ENCODE results near the gene C22orf15.

C22orf15 gene

GRCh38 chr22:23784215-23784732, 21.5 kb downstream of the C22orf15 start:
- no peaks in the 10 kb centered on the region for H3K36me3 ChIP-seq (ENCODE audit: control insufficient read depth, low read depth, low read length)
- H3K9ac ChIP-seq (ENCODE audit: low read length): no peak overlapping the region
- H3K27me3 ChIP-seq (ENCODE audit: control insufficient read depth, insufficient read depth, low read length): no peaks in the 10 kb centered on the region
- H3K4me3 ChIP-seq (ENCODE audit: low read length): no peak overlapping the region
- H3K27ac ChIP-seq (ENCODE audit: low read length): no peak overlapping the region
- no peaks in the 10 kb centered on the region for H3K9me3 ChIP-seq (ENCODE audit: control insufficient read depth, low read depth, low read length)
- H3K4me1 ChIP-seq (ENCODE audit: control insufficient read depth, low read depth, low read length): peaks cover 11% of the 10 kb centered on the region

DNA sequence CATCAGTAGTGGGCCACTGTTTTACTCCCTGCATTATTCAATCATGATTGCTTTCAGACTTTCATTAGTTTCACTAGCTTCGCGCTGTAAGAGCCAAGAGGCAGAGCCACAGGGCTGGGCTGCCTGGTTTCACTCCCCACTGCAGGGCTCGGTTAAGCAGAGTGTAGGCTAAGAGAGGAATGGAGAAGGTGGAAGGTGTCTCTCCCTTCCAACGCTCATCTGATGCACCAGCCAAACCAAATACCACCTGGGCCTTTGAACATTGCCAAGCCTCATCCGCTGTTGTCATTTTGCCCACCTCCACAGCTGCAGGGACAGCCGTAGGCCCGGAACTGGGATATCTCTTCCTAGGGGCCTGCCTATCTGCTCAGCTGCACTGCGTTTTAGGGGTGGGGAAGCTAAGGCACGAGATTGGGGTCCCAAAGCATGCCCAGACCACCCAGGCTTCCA, 23.5 kb downstream of the C22orf15 start:
- Histone ChIP-seq H3K27me3 (ENCODE audit: control insufficient read depth, insufficient read depth, low read length) (no peaks in the 10 kb centered on the region), H3K4me1 (ENCODE audit: control insufficient read depth, low read depth, low read length) (peaks cover 11% of the 10 kb centered on the region), H3K27ac (ENCODE audit: low read length) (peak overlapping the region; percentile 75), H3K4me3 (ENCODE audit: low read length) (peak overlapping the region; percentile 97), H3K9me3 (ENCODE audit: control insufficient read depth, low read depth, low read length) (no peaks in the 10 kb centered on the region), H3K36me3 (ENCODE audit: control insufficient read depth, low read depth, low read length) (peaks cover 10% of the 10 kb centered on the region), H3K9ac (ENCODE audit: low read length) (peak overlapping the region; percentile 96)

DNA sequence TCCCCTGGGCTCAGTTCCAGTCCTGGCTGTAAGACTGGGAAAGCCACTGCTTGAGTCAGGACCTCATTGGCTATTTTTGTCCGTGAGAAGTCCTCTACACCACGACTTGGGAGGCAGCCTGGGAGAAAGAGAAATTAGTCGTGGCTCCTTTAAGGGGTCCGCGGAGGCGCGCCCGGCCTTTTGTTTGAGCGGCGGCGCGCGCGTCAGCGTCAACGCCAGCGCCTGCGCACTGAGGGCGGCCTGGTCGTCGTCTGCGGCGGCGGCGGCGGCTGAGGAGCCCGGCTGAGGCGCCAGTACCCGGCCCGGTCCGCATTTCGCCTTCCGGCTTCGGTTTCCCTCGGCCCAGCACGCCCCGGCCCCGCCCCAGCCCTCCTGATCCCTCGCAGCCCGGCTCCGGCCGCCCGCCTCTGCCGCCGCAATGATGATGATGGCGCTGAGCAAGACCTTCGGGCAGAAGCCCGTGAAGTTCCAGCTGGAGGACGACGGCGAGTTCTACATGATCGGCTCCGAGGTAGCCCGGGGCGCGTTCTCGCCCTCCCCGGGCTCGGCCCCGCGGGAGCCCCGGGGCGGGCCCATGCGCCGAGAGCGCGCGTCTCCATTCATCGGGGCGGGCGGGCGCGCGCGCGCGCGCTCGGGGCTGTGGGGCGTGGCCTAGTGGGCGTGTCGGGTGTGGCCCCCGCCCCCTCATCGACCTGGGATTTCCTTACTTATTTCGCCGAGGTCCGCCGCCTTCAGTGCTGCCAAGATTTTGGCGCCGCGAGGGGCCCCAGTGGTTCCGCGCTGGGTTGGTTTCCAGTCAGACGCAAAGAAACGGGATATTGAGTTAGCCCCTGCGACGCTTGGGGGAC, 24.2 kb downstream of the C22orf15 start, which contains the start of gene SMARCB1:
SMARCB1 (plus strand) TSS at position 215 of the 848 bp plus-strand sequence; CDS start at position 419, 204 bp downstream.
- H3K4me1 ChIP-seq (ENCODE audit: control insufficient read depth, low read depth, low read length): peaks cover 11% of the 10 kb centered on the region
- peak within 1 kb of the TSS; percentile 96 for H3K9ac ChIP-seq (ENCODE audit: low read length)
- peak within 1 kb of the TSS; percentile 97 for H3K4me3 ChIP-seq (ENCODE audit: low read length)
- H3K36me3 ChIP-seq (ENCODE audit: control insufficient read depth, low read depth, low read length): peaks cover 17% of the 10 kb centered on the region
- no peaks in the 10 kb centered on the region for H3K9me3 ChIP-seq (ENCODE audit: control insufficient read depth, low read depth, low read length)
- H3K27ac ChIP-seq (ENCODE audit: low read length): peak within 1 kb of the TSS; percentile 89
- H3K27me3 ChIP-seq (ENCODE audit: control insufficient read depth, insufficient read depth, low read length): no peaks in the 10 kb centered on the region

GRCh38 chr22:23787600-23787896, 24.8 kb downstream of the C22orf15 start:
- Histone ChIP-seq H3K9me3 (ENCODE audit: control insufficient read depth, low read depth, low read length) (no peaks in the 10 kb centered on the region), H3K27ac (ENCODE audit: low read length) (no peak overlapping the region), H3K27me3 (ENCODE audit: control insufficient read depth, insufficient read depth, low read length) (no peaks in the 10 kb centered on the region), H3K36me3 (ENCODE audit: control insufficient read depth, low read depth, low read length) (peaks cover 22% of the 10 kb centered on the region), H3K9ac (ENCODE audit: low read length) (peak overlapping the region; percentile 96), H3K4me3 (ENCODE audit: low read length) (peak overlapping the region; percentile 97), H3K4me1 (ENCODE audit: control insufficient read depth, low read depth, low read length) (peaks cover 11% of the 10 kb centered on the region)

GRCh38 chr22:23787910-23788309, 25.1 kb downstream of the C22orf15 start:
- H3K36me3 ChIP-seq (ENCODE audit: control insufficient read depth, low read depth, low read length): peaks cover 26% of the 10 kb centered on the region
- H3K27me3 ChIP-seq (ENCODE audit: control insufficient read depth, insufficient read depth, low read length): no peaks in the 10 kb centered on the region
- peak overlapping the region; percentile 96 for H3K9ac ChIP-seq (ENCODE audit: low read length)
- H3K27ac ChIP-seq (ENCODE audit: low read length): no peak overlapping the region
- H3K4me3 ChIP-seq (ENCODE audit: low read length): peak overlapping the region; percentile 97
- peaks cover 11% of the 10 kb centered on the region for H3K4me1 ChIP-seq (ENCODE audit: control insufficient read depth, low read depth, low read length)
- H3K9me3 ChIP-seq (ENCODE audit: control insufficient read depth, low read depth, low read length): no peaks in the 10 kb centered on the region

DNA sequence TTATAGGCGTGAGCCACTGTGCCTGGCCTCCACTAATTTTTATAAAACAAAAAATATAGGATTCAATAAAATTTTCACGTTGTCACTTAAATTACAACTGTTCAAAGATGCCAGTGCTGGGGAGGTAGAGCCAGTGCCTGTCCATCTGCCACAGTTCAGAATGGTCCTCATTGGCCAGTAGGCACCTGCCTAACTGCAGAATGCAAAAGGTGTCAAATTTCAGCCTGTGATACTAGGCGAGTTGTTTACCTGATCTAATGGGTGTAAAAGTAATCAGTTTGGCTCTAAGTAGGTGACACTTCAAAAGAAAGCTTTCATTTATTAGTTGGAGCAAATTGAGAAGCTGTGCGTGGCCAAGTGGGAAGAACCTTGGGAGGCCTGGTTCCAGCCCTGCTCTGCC, 26.3 kb downstream of the C22orf15 start:
- Histone ChIP-seq H3K36me3 (ENCODE audit: control insufficient read depth, low read depth, low read length) (peaks cover 36% of the 10 kb centered on the region), H3K27me3 (ENCODE audit: control insufficient read depth, insufficient read depth, low read length) (no peaks in the 10 kb centered on the region), H3K9ac (ENCODE audit: low read length) (no peak overlapping the region), H3K4me3 (ENCODE audit: low read length) (no peak overlapping the region), H3K4me1 (ENCODE audit: control insufficient read depth, low read depth, low read length) (peaks cover 11% of the 10 kb centered on the region), H3K9me3 (ENCODE audit: control insufficient read depth, low read depth, low read length) (no peaks in the 10 kb centered on the region), H3K27ac (ENCODE audit: low read length) (no peak overlapping the region)

GRCh38 chr22:23789638-23790037, 26.8 kb downstream of the C22orf15 start:
- H3K36me3 ChIP-seq (ENCODE audit: control insufficient read depth, low read depth, low read length): peaks cover 41% of the 10 kb centered on the region
- no peak overlapping the region for H3K9ac ChIP-seq (ENCODE audit: low read length)
- no peak overlapping the region for H3K4me3 ChIP-seq (ENCODE audit: low read length)
- H3K27ac ChIP-seq (ENCODE audit: low read length): no peak overlapping the region
- no peaks in the 10 kb centered on the region for H3K9me3 ChIP-seq (ENCODE audit: control insufficient read depth, low read depth, low read length)
- no peaks in the 10 kb centered on the region for H3K27me3 ChIP-seq (ENCODE audit: control insufficient read depth, insufficient read depth, low read length)
- peaks cover 11% of the 10 kb centered on the region for H3K4me1 ChIP-seq (ENCODE audit: control insufficient read depth, low read depth, low read length)

DNA sequence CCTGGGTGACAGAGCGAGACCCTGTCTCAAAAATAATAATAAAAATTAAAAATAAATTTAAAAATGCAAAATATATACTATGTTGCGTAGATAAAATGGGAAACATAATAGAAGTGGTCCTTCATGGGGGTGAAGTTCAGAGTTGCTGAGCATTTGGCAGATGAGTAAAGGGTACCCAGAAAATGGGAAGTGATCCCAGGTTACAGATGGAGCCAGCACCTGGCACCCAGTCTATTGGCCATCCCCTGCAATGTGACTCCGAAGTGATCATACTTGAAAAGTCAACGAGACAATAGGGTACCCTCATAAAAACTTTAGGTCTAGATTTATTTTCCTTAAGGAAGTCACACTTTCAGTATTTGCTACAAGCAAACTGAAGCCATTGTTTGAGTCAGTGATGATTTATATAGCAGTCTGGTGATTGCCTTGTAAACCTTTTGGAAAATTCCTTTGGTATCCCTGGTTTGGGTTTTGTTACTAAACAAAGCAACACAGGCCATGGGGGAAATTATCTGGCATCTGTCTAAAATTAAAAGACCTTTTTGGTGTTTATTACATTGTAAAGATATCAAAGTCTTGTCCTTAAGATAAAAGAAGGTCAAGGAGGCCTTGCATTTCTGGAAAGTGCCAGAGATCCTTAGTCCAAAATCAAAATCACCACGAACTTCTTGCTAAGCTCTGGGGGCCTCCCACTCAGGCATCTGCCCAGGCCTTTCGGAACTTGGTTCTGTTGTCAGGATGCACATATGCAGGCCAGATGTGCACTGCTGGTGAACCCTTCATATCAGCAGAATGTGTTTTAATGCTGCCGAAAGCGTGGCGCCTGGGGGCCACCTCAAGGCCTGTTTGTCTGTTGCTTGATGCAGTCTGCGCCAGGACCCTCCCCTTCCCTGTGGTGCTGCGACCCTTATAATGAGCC, 28.3 kb downstream of the C22orf15 start:
- H3K4me3 ChIP-seq (ENCODE audit: low read length): no peak overlapping the region
- no peak overlapping the region for H3K27ac ChIP-seq (ENCODE audit: low read length)
- no peaks in the 10 kb centered on the region for H3K9me3 ChIP-seq (ENCODE audit: control insufficient read depth, low read depth, low read length)
- H3K36me3 ChIP-seq (ENCODE audit: control insufficient read depth, low read depth, low read length): peaks cover 48% of the 10 kb centered on the region
- H3K4me1 ChIP-seq (ENCODE audit: control insufficient read depth, low read depth, low read length): peaks cover 11% of the 10 kb centered on the region
- H3K27me3 ChIP-seq (ENCODE audit: control insufficient read depth, insufficient read depth, low read length): no peaks in the 10 kb centered on the region
- H3K9ac ChIP-seq (ENCODE audit: low read length): no peak overlapping the region

DNA sequence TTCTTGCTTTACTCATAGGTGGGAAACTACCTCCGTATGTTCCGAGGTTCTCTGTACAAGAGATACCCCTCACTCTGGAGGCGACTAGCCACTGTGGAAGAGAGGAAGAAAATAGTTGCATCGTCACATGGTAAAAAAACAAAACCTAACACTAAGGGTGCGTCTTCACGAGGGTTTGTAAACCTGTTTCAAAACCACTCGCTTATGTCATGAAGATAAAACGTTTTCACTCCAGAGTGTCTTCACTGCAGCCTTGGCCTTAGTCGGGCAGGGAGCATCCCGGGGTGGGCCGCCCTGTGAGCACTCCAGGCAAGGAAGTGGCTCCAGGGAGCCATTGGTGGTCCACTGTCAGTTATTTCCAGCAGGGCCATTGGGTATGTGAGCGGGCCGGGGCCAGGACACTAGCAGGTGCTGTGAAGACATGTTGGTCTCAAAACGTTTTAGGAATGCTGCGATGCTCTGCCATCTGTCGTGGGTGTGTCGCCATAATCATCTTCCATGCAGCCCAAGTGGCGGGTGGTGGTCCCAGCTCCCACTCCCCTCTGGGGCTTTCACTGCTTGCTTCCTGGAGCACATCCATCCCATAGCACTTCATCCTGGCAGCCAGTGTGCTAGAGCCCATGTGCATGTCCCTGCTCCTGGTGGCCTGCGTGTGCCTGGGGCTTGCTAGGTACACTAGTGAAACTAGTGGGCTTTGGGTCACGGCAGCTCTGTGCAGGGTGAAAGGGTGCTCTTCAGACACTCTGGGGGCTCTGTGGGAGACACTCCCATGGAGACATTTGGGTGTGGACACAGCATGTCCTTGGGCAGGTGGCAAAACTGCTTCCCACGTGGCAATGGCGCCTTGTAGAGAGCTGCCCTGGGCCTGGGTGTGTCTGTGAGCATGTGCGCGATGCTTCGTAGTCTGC, 29.2 kb downstream of the C22orf15 start:
- no peaks in the 10 kb centered on the region for H3K27me3 ChIP-seq (ENCODE audit: control insufficient read depth, insufficient read depth, low read length)
- H3K36me3 ChIP-seq (ENCODE audit: control insufficient read depth, low read depth, low read length): peaks cover 53% of the 10 kb centered on the region
- no peak overlapping the region for H3K9ac ChIP-seq (ENCODE audit: low read length)
- H3K27ac ChIP-seq (ENCODE audit: low read length): no peak overlapping the region
- H3K4me3 ChIP-seq (ENCODE audit: low read length): no peak overlapping the region
- H3K4me1 ChIP-seq (ENCODE audit: control insufficient read depth, low read depth, low read length): peaks cover 7% of the 10 kb centered on the region
- H3K9me3 ChIP-seq (ENCODE audit: control insufficient read depth, low read depth, low read length): no peaks in the 10 kb centered on the region

- Histone ChIP-seq H3K27me3 (ENCODE audit: control insufficient read depth, insufficient read depth, low read length) (no peaks in the 10 kb centered on the region), H3K4me1 (ENCODE audit: control insufficient read depth, low read depth, low read length) (peaks cover 3% of the 10 kb centered on the region), H3K9ac (ENCODE audit: low read length) (no peak overlapping the region), H3K4me3 (ENCODE audit: low read length) (no peak overlapping the region), H3K36me3 (ENCODE audit: control insufficient read depth, low read depth, low read length) (peaks cover 59% of the 10 kb centered on the region), H3K27ac (ENCODE audit: low read length) (no peak overlapping the region), H3K9me3 (ENCODE audit: control insufficient read depth, low read depth, low read length) (no peaks in the 10 kb centered on the region)
Measured at GRCh38 chr22:23793326-23793725, 30.5 kb downstream of the C22orf15 start.
